ENCODE results near the gene TMEM131L. TPM values are rescaled to one million over a fixed set of nuclear protein-coding genes. Genes with fewer than 3 reads are reported as not detected.

Gene TMEM131L
- polyA plus RNA-seq, 1 donor: 61.1 TPM

GRCh38 chr4:153620352-153620751 is 154.2 kb downstream of the TMEM131L start:
- no peak for DNase-seq

GRCh38 chr4:153622093-153622492 is 155.9 kb downstream of the TMEM131L start:
- DNase-seq: no peak

- DNase-seq: no peak
These were observed 156.6 kb downstream of the TMEM131L start for GRCh38 chr4:153622778-153623240.

GRCh38 chr4:153623491-153623890 is 157.3 kb downstream of the TMEM131L start:
- DNase-seq: no peak

- DNase-seq: no peak
These were observed 162.7 kb downstream of the TMEM131L start for GRCh38 chr4:153628796-153629315.

- DNase-seq: no peak
These were observed 163.6 kb downstream of the TMEM131L start for GRCh38 chr4:153629776-153630175.

GRCh38 chr4:153634738-153635353 is 168.7 kb downstream of the TMEM131L start:
- DNase-seq: no peak

GRCh38 chr4:153635846-153636245 is 169.7 kb downstream of the TMEM131L start:
- DNase-seq: no peak

GRCh38 chr4:153637201-153637600 is 171.0 kb downstream of the TMEM131L start:
- DNase-seq: no peak

- no peak for DNase-seq
These were observed 171.9 kb downstream of the TMEM131L start for GRCh38 chr4:153638011-153638410.

- DNase-seq: no peak
These were observed 172.8 kb downstream of the TMEM131L start for GRCh38 chr4:153638999-153639398.

- no peak for DNase-seq
These were observed 174.0 kb downstream of the TMEM131L start for GRCh38 chr4:153639833-153640802.

GRCh38 chr4:153641532-153641931 is 175.4 kb downstream of the TMEM131L start:
- DNase-seq: no peak

GRCh38 chr4:153643406-153644383 is 177.5 kb downstream of the TMEM131L start:
- DNase-seq: peak; percentile 28

GRCh38 chr4:153645183-153645582 is 179.0 kb downstream of the TMEM131L start:
- no peak for DNase-seq

- DNase-seq: no peak
These were observed 180.1 kb downstream of the TMEM131L start for GRCh38 chr4:153646261-153646660.

- DNase-seq: no peak
These were observed 180.8 kb downstream of the TMEM131L start for GRCh38 chr4:153646978-153647377.

- DNase-seq: no peak
These were observed 181.8 kb downstream of the TMEM131L start for GRCh38 chr4:153647975-153648374.

- DNase-seq: no peak
These were observed 183.4 kb downstream of the TMEM131L start for GRCh38 chr4:153649572-153649991.

GRCh38 chr4:153651116-153651515 is 185.0 kb downstream of the TMEM131L start:
- no peak for DNase-seq

- DNase-seq: no peak
These were observed 185.4 kb downstream of the TMEM131L start for GRCh38 chr4:153651587-153651986.

Measured in hindlimb muscle (tissue), 1 donor.